Measurements from ENCODE around the gene PLOD2. TPM values are rescaled to one million over a fixed set of nuclear protein-coding genes. Genes with fewer than 3 reads are reported as not detected.

PLOD2 gene
- total RNA-seq, 3 donors from 2014 or later (not counting 1 experiment from before 2014, with no cell fraction given), result 0.28 to 0.38 TPM; not detected in 1

GRCh38 chr3:146195030-146195429 lies 34.0 kb upstream of the PLOD2 start:
- WGBS (ENCODE audit: insufficient coverage), result 83% methylated on average over 1 of the region's 3 CpGs
- ATAC-seq (no peak), DNase-seq (no peak)
- no peak overlapping the region for H3K27ac ChIP-seq (ENCODE audit: low read length)
- H3K4me3 ChIP-seq (ENCODE audit: low read length), result no peak overlapping the region
- no peaks in the 10 kb centered on the region for H3K27me3 ChIP-seq (ENCODE audit: control insufficient read depth, insufficient read depth, low read length)
- no peaks in the 10 kb centered on the region for H3K4me1 ChIP-seq (ENCODE audit: control insufficient read depth, insufficient read depth, low read length)
- Mint-ChIP-seq H3K4me1 (no peaks in the 10 kb centered on the region), H3K9me3 (no peaks in the 10 kb centered on the region), H3K36me3 (no peaks in the 10 kb centered on the region), H3K27me3 (ENCODE audit: low read depth in 2 of 2) (no peaks in the 10 kb centered on the region), H3K27ac (no peak overlapping the region), H3K4me3 (no peak overlapping the region)
- H3K36me3 ChIP-seq (ENCODE audit: control insufficient read depth, insufficient read depth, low read length), result no peaks in the 10 kb centered on the region
- no peak for TF ChIP-seq CTCF (IDR thresholded peaks at IDR 0.05)
- H3K9me3 ChIP-seq (ENCODE audit: control insufficient read depth, insufficient read depth, low read length), result no peaks in the 10 kb centered on the region
- intact Hi-C loops (cut with micrococcal nuclease), result no loop called here

GRCh38 chr3:146191051-146191450 lies 30.1 kb upstream of the PLOD2 start:
- H3K4me1 ChIP-seq (ENCODE audit: control insufficient read depth, insufficient read depth, low read length), result no peaks in the 10 kb centered on the region
- DNase-seq (no peak), ATAC-seq (no peak)
- Mint-ChIP-seq H3K27me3 (ENCODE audit: low read depth in 2 of 2) (peaks cover 0 to 2% of the 10 kb centered on the region in 2 donors), H3K4me1 (peaks cover 0 to 5% of the 10 kb centered on the region in 2 donors), H3K27ac (no peak overlapping the region), H3K36me3 (no peaks in the 10 kb centered on the region), H3K9me3 (no peaks in the 10 kb centered on the region), H3K4me3 (no peak overlapping the region)
- intact Hi-C loops (cut with micrococcal nuclease), result no loop called here
- no peak overlapping the region for H3K4me3 ChIP-seq (ENCODE audit: low read length)
- no peaks in the 10 kb centered on the region for H3K9me3 ChIP-seq (ENCODE audit: control insufficient read depth, insufficient read depth, low read length)
- WGBS (ENCODE audit: insufficient coverage), result no CpG with 5 or more reads among the region's 1 CpG
- TF ChIP-seq CTCF (IDR thresholded peaks at IDR 0.05), result no peak
- no peaks in the 10 kb centered on the region for H3K27me3 ChIP-seq (ENCODE audit: control insufficient read depth, insufficient read depth, low read length)
- no peak overlapping the region for H3K27ac ChIP-seq (ENCODE audit: low read length)
- no peaks in the 10 kb centered on the region for H3K36me3 ChIP-seq (ENCODE audit: control insufficient read depth, insufficient read depth, low read length)

- no peak overlapping the region for H3K27ac ChIP-seq (ENCODE audit: low read length)
- H3K4me3 Mint-ChIP-seq, result no peak overlapping the region
- H3K4me1 Mint-ChIP-seq, result peaks cover 0 to 5% of the 10 kb centered on the region in 2 donors
- H3K4me3 ChIP-seq (ENCODE audit: low read length), result no peak overlapping the region
- no peaks in the 10 kb centered on the region for H3K4me1 ChIP-seq (ENCODE audit: control insufficient read depth, insufficient read depth, low read length)
- H3K9me3 ChIP-seq (ENCODE audit: control insufficient read depth, insufficient read depth, low read length), result no peaks in the 10 kb centered on the region
- peak in 1 of 2 donors; percentile 51 for DNase-seq
- no peaks in the 10 kb centered on the region for H3K36me3 Mint-ChIP-seq
- WGBS (ENCODE audit: insufficient coverage), result 13% methylated on average over 6 of the region's 6 CpGs
- peak; percentile 61 to 68 (median 64) for ATAC-seq
- no peaks in the 10 kb centered on the region for H3K36me3 ChIP-seq (ENCODE audit: control insufficient read depth, insufficient read depth, low read length)
- H3K27me3 ChIP-seq (ENCODE audit: control insufficient read depth, insufficient read depth, low read length), result no peaks in the 10 kb centered on the region
- intact Hi-C loops (cut with micrococcal nuclease), result loop anchor here (1.0 kb wide), 1 partner anchor 388 kb away; no protein-coding TSS in a partner anchor
- no peak overlapping the region for H3K27ac Mint-ChIP-seq
- peaks cover 0 to 2% of the 10 kb centered on the region in 2 donors for H3K27me3 Mint-ChIP-seq (ENCODE audit: low read depth in 2 of 2)
- no peaks in the 10 kb centered on the region for H3K9me3 Mint-ChIP-seq
- peak; percentile 71 for TF ChIP-seq CTCF (IDR thresholded peaks at IDR 0.05)
These were observed 28.7 kb upstream of the PLOD2 start for GRCh38 chr3:146189519-146190173.

Data from natural killer cell (primary cell).